Epithelial cell of esophagus (primary cell): Measurements from ENCODE around the gene IRX3.

Experiments used
- DNase-seq: peaks from one replicate; pipeline ENCODE4 v3.0.0; 2010; ENCODE audit warnings: low read depth
- H3K4me3 ChIP-seq: 2 replicates; pipeline ENCODE4 v1.5.1; 2011; ENCODE audit warnings: mild to moderate bottlenecking, low read length, control low read depth
- CTCF ChIP-seq: IDR thresholded peaks from 2 replicates; pipeline ENCODE4 v1.5.1; 2011; ENCODE audit warnings: low read depth, mild to moderate bottlenecking, low read length, control low read depth, inconsistent platforms; ENCODE audit not compliant: insufficient read depth; ENCODE audit errors: missing control alignments

The IRX3 gene

DNA sequence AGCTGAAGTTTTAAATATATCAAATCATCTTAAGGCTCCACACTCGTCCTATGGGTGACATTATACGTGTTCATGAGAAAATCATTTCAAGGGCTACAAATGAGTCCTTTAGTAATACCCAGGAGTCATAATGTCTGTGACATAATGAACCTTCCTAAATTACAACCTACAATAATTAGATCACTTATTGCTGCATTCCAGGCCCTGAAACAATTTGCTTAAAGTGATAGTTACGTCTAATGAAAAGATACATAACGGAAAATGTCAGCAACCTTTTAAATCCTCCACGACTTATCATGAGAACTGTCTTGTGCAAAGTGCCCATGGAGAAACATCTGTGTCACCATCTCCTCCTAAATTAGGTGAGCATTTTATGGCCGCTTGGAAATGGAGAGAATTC lies 43.4 kb downstream of the IRX3 start:
- TF ChIP-seq CTCF = no peak
- no peak overlapping the region for H3K4me3 ChIP-seq
- no peak for DNase-seq

- DNase-seq = peak; percentile 19
- TF ChIP-seq CTCF = no peak
Observed at GRCh38 chr16:54242199-54242598, 44.4 kb downstream of the IRX3 start.

DNA sequence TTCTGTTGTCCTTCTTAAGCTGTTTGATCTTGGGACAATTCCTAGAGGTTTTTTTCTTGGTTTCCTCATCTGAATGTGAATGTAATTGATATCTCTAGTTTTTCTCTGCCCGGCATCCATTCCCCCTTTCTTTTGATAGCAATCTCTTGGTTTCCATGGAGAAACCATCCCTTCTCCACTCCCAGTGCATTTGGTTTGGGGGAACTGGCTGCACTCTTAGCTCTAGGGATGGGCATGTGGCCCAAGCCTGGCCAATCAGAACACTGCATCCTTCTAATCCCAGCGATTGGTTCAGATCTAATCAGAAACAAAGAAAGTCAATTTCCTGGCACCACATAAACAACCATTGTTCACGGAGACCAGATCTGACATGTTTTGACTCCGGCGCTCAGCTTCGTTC lies 45.1 kb downstream of the IRX3 start:
- no peak for DNase-seq
- no peak for TF ChIP-seq CTCF
- H3K4me3 ChIP-seq = no peak overlapping the region

More at GRCh38 chr16:54242199-54242598, 44.4 kb downstream of the IRX3 start:
- no peak overlapping the region for H3K4me3 ChIP-seq

DNA sequence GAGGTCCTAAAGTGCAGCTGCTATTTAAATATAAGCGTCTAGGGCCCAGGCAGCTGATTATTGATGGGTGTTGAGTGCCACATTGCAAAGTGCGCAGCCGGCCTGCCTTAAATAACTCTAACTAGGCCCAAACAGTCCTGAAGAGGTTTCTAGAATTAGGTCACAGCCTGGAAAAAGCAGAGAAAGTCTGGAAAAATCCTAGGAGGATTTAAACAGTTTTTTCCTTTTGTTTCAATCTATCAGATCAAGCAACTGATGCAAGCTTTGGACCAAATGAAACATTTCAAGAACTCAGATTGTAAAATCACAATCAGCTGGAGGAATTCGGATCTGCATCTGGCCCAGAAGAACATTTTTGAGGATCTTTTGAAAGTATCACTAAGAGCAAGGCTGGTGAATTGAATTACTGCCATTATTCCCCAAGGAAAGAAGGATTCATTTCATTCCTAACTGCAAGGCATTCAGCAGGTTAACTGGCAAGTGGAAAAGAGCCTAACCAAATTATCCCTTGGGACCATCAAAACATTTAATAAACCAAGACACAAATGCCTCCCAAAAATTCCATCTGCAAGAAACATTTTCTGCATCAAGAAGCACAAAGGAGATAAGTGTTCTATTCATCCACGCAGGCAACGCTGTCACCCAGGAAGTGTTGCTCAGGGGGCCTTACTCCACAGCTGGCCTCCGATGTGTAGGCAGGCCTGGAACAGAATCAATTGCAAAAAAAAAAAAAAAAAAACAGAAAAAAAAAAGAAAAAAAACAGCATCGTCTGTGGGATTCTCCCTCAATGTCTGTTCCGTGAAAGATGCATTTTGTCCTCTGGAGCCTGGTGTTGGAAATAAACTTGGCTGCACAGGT lies 46.1 kb downstream of the IRX3 start:
- no peak overlapping the region for H3K4me3 ChIP-seq
- no peak for TF ChIP-seq CTCF
- DNase-seq = no peak

DNA sequence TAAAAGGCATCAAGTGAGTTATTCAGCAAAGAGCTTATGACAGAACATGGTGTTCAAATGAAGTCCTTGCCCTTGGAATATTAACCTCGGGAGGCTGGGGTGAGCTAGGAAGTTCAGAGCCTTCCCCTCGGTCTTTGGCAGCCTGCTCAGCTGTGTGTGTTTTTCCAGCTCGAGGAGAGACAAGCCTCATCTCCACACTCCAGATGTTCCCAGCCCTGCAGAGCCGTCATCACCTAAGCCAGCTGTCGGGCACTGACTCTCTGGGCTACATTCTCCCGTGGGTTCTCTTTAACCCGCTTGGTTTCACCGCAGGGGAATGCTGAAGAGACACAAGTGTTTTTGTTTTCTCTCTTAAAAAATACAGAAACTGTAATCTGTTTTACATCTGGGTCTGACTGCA lies 47.1 kb downstream of the IRX3 start:
- no peak for TF ChIP-seq CTCF
- no peak for DNase-seq
- no peak overlapping the region for H3K4me3 ChIP-seq

GRCh38 chr16:54236773-54237172 lies 49.8 kb downstream of the IRX3 start:
- no peak overlapping the region for H3K4me3 ChIP-seq
- TF ChIP-seq CTCF = no peak
- DNase-seq = no peak

DNA sequence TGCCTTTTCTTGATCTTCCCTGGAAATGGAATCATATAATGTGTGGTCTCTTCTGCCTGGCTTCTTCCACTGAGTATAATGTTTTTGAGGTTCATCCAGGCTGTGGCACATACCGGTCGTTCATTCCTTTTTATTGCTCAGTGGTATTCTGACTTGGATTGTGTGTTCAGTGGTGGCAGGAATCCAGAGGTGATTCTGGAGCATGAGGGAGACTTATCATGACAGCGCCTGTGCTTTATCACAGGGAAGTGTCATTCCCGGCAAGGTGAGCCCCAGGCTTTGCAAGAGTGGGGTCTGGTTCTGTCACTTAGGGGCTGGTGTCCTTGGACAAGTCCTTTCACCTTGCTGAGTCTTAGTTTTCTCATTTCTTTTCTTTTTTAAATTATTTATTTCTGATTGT lies 53.0 kb downstream of the IRX3 start:
- no peak overlapping the region for H3K4me3 ChIP-seq
- no peak for TF ChIP-seq CTCF
- no peak for DNase-seq
